Activated effector memory CD4-positive, alpha-beta T cell treated with Interleukin-2 at 50 U/mL for 16 hours (primary cell): ENCODE results near the gene LRRC74A.
A peak's percentile ranks its signal among the peaks of the same experiment; 100 is the strongest.
"Not testable (repeated sequence)": the region's sequence is repeated elsewhere in the genome, so short reads cannot be mapped to it uniquely, and the experiment has no call there.

Experiments
- DNase-seq: peaks from one replicate; pipeline ENCODE4 v3.0.0-alpha.2; 2020

LRRC74A gene

GRCh38 chr14:76898006-76898405 lies 71.8 kb downstream of the LRRC74A start:
- DNase-seq = not testable (repeated sequence)

- no peak for DNase-seq
Observed at GRCh38 chr14:76900682-76901081, 74.5 kb downstream of the LRRC74A start.

- DNase-seq = no peak
Observed at GRCh38 chr14:76901171-76902055, 75.2 kb downstream of the LRRC74A start.

GRCh38 chr14:76902591-76902990 lies 76.4 kb downstream of the LRRC74A start:
- no peak for DNase-seq

GRCh38 chr14:76904100-76904739 lies 78.0 kb downstream of the LRRC74A start:
- no peak for DNase-seq

GRCh38 chr14:76904740-76905569 lies 78.7 kb downstream of the LRRC74A start:
- peak; percentile 67 for DNase-seq

- DNase-seq = peak; percentile 34
Observed at GRCh38 chr14:76908834-76909233, 82.6 kb downstream of the LRRC74A start.

- DNase-seq = no peak
Observed at GRCh38 chr14:76909266-76909665, 83.1 kb downstream of the LRRC74A start.

GRCh38 chr14:76910371-76910890 lies 84.2 kb downstream of the LRRC74A start:
- no peak for DNase-seq

- no peak for DNase-seq
Observed at GRCh38 chr14:76911473-76911872, 85.3 kb downstream of the LRRC74A start.

- not testable (repeated sequence) for DNase-seq
Observed at GRCh38 chr14:76914533-76915081, 88.4 kb downstream of the LRRC74A start.

GRCh38 chr14:76916040-76916715 lies 90.0 kb downstream of the LRRC74A start:
- DNase-seq = no peak

GRCh38 chr14:76917158-76917596 lies 91.0 kb downstream of the LRRC74A start:
- DNase-seq = no peak

- no peak for DNase-seq
Observed at GRCh38 chr14:76917745-76918255, 91.6 kb downstream of the LRRC74A start.

GRCh38 chr14:76918256-76918781 lies 92.1 kb downstream of the LRRC74A start:
- DNase-seq = no peak

- DNase-seq = no peak
Observed at GRCh38 chr14:76918782-76919394, 92.7 kb downstream of the LRRC74A start.
